ENCODE results near the gene CEP192. TPM values are rescaled to one million over a fixed set of nuclear protein-coding genes. Genes with fewer than 3 reads are reported as not detected.

Gene CEP192
- total and polyA plus RNA-seq, 10 of the 15 experiments (the other 5 are each of a cell fraction or from before 2014, with no cell fraction given): 15.4 to 58.2 (median 29.6) TPM

DNA sequence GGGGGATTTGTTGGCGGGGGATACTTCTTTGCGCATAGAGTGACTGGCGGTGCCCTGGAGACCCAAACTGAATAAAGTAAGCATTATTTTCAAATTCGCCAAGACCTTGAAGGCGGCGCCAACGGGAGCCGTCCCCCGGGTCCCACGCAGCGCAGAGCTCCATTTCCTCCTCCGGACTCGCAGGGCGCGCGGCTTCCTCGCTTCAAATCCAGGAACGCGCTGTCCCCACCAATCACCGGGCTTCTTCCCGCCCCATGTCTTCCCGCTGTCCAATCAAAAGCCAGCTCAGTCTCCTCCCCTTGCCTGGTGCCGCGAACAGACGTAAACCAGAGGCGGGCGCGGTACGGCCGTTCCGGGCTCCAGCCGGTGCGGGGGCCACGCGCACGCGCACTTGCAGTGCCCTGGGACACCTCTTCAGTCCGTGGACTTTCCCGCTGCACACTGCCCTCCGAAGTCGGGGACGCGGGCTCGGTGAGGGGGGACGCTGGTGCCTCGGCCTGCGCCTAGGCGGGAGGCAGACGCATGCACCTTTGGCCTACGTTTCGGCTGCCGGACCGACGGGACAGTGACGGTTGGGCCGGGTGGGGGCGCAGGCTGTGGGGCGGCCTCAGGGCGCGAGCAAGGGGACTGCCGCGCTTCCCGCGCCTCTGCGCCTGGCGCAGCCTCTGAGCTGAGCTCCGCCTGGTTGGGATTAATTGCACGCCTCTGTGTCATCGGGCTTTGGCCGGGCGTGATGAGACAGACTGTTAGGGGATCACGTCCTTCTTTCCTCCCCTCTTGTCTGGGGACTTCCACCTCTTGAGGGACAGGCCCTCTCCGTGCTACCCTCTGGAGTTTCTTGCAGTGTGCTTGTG is at the start of gene CEP192 (continued):
- TF ChIP-seq, protein P1, sequence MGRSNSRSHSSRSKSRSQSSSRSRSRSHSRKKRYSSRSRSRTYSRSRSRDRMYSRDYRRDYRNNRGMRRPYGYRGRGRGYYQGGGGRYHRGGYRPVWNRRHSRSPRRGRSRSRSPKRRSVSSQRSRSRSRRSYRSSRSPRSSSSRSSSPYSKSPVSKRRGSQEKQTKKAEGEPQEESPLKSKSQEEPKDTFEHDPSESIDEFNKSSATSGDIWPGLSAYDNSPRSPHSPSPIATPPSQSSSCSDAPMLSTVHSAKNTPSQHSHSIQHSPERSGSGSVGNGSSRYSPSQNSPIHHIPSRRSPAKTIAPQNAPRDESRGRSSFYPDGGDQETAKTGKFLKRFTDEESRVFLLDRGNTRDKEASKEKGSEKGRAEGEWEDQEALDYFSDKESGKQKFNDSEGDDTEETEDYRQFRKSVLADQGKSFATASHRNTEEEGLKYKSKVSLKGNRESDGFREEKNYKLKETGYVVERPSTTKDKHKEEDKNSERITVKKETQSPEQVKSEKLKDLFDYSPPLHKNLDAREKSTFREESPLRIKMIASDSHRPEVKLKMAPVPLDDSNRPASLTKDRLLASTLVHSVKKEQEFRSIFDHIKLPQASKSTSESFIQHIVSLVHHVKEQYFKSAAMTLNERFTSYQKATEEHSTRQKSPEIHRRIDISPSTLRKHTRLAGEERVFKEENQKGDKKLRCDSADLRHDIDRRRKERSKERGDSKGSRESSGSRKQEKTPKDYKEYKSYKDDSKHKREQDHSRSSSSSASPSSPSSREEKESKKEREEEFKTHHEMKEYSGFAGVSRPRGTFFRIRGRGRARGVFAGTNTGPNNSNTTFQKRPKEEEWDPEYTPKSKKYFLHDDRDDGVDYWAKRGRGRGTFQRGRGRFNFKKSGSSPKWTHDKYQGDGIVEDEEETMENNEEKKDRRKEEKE (IDR thresholded peaks at IDR 0.05): no peak
- TF ChIP-seq, protein P2, sequence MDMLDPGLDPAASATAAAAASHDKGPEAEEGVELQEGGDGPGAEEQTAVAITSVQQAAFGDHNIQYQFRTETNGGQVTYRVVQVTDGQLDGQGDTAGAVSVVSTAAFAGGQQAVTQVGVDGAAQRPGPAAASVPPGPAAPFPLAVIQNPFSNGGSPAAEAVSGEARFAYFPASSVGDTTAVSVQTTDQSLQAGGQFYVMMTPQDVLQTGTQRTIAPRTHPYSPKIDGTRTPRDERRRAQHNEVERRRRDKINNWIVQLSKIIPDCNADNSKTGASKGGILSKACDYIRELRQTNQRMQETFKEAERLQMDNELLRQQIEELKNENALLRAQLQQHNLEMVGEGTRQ (IDR thresholded peaks at IDR 0.05; ENCODE audit: borderline replicate concordance, low read depth, low read length): peak; percentile 43; the same call in 1 of the 2 replicates
- no peak for TF ChIP-seq PAX8 (IDR thresholded peaks at IDR 0.05)
- TF ChIP-seq YBX1 (IDR thresholded peaks at IDR 0.05): no peak
- TF ChIP-seq, protein P3, sequence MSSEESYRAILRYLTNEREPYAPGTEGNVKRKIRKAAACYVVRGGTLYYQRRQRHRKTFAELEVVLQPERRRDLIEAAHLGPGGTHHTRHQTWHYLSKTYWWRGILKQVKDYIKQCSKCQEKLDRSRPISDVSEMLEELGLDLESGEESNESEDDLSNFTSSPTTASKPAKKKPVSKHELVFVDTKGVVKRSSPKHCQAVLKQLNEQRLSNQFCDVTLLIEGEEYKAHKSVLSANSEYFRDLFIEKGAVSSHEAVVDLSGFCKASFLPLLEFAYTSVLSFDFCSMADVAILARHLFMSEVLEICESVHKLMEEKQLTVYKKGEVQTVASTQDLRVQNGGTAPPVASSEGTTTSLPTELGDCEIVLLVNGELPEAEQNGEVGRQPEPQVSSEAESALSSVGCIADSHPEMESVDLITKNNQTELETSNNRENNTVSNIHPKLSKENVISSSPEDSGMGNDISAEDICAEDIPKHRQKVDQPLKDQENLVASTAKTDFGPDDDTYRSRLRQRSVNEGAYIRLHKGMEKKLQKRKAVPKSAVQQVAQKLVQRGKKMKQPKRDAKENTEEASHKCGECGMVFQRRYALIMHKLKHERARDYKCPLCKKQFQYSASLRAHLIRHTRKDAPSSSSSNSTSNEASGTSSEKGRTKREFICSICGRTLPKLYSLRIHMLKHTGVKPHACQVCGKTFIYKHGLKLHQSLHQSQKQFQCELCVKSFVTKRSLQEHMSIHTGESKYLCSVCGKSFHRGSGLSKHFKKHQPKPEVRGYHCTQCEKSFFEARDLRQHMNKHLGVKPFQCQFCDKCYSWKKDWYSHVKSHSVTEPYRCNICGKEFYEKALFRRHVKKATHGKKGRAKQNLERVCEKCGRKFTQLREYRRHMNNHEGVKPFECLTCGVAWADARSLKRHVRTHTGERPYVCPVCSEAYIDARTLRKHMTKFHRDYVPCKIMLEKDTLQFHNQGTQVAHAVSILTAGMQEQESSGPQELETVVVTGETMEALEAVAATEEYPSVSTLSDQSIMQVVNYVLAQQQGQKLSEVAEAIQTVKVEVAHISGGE (CRISPR knock-in tag; IDR thresholded peaks at IDR 0.05): no peak
- TF ChIP-seq PAX5 (IDR thresholded peaks at IDR 0.05; ENCODE audit: borderline replicate concordance, low read depth, low read length): no peak
- TF ChIP-seq LARP7 (IDR thresholded peaks at IDR 0.05): peak; percentile 80
- TF ChIP-seq FOXK2 (IDR thresholded peaks at IDR 0.05): no peak
- TF ChIP-seq TARDBP (IDR thresholded peaks at IDR 0.05; ENCODE audit: borderline replicate concordance): no peak
- TF ChIP-seq, protein P4, sequence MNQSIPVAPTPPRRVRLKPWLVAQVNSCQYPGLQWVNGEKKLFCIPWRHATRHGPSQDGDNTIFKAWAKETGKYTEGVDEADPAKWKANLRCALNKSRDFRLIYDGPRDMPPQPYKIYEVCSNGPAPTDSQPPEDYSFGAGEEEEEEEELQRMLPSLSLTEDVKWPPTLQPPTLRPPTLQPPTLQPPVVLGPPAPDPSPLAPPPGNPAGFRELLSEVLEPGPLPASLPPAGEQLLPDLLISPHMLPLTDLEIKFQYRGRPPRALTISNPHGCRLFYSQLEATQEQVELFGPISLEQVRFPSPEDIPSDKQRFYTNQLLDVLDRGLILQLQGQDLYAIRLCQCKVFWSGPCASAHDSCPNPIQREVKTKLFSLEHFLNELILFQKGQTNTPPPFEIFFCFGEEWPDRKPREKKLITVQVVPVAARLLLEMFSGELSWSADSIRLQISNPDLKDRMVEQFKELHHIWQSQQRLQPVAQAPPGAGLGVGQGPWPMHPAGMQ (IDR thresholded peaks at IDR 0.05; ENCODE audit: borderline replicate concordance): no peak
- no peak for TF ChIP-seq CBX5 (IDR thresholded peaks at IDR 0.05; ENCODE audit: low read depth)
- peak; percentile 52; the same call in 1 of the 2 replicates for TF ChIP-seq RAD51 (IDR thresholded peaks at IDR 0.05)
- peak; percentile 87 for TF ChIP-seq BACH1 (IDR thresholded peaks at IDR 0.05; ENCODE audit: borderline replicate concordance)
- TF ChIP-seq CBX3 (IDR thresholded peaks at IDR 0.05; ENCODE audit: borderline replicate concordance, low read depth): no peak
- TF ChIP-seq SUPT20H (IDR thresholded peaks at IDR 0.05; ENCODE audit: borderline replicate concordance, control insufficient read depth, low read depth, low read length): no peak
- TF ChIP-seq SPI1 (IDR thresholded peaks at IDR 0.05; ENCODE audit: borderline replicate concordance, insufficient read depth, low read depth, low read length): peak; percentile 52
- no peak for TF ChIP-seq JUNB (IDR thresholded peaks at IDR 0.05)
- TF ChIP-seq, protein P5, sequence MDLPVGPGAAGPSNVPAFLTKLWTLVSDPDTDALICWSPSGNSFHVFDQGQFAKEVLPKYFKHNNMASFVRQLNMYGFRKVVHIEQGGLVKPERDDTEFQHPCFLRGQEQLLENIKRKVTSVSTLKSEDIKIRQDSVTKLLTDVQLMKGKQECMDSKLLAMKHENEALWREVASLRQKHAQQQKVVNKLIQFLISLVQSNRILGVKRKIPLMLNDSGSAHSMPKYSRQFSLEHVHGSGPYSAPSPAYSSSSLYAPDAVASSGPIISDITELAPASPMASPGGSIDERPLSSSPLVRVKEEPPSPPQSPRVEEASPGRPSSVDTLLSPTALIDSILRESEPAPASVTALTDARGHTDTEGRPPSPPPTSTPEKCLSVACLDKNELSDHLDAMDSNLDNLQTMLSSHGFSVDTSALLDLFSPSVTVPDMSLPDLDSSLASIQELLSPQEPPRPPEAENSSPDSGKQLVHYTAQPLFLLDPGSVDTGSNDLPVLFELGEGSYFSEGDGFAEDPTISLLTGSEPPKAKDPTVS (IDR thresholded peaks at IDR 0.05; ENCODE audit: low read depth, low read length): no peak
- TF ChIP-seq ZNF217 (IDR thresholded peaks at IDR 0.05): no peak
- no peak for TF ChIP-seq KDM1A (IDR thresholded peaks at IDR 0.05; ENCODE audit: borderline replicate concordance)
- no peak for TF ChIP-seq TBL1XR1 (IDR thresholded peaks at IDR 0.05; ENCODE audit: low read depth, low read length)
